Vagina (tissue), 2 donors: ENCODE measurements around the gene TPD52L2. TPM values are rescaled to one million over a fixed set of nuclear protein-coding genes. Genes with fewer than 3 reads are reported as not detected.
A peak's percentile ranks its signal among the peaks of the same experiment; 100 is the strongest.
"Not testable (repeated sequence)": the region's sequence is repeated elsewhere in the genome, so short reads cannot be mapped to it uniquely, and the experiment has no call there.

Experiments used
- DNase-seq, 2 donors: peaks; one replicate each; pipeline ENCODE4 v3.0.0-alpha.2; 2017; ENCODE audit errors: extremely low spot score in 2 of 2
- H3K27ac ChIP-seq: fragments of 200-600 bp; sonication (generic); one replicate; pipeline ENCODE4 v1.5.1; 2019
- H3K27me3 ChIP-seq: fragments of 200-600 bp; sonication (generic); one replicate; pipeline ENCODE4 v1.5.1; 2019
- H3K36me3 ChIP-seq, 2 donors: fragments of 200-600 bp; sonication (generic); one replicate each; pipeline ENCODE4 v1.5.1; 2017 to 2019
- H3K4me1 ChIP-seq: fragments of 200-600 bp; sonication (generic); one replicate; pipeline ENCODE4 v1.5.1; 2019
- H3K4me3 ChIP-seq, 2 donors: fragments of 200-600 bp; sonication (generic); 1 replicate in 1 of 2; 2 replicates in 1 of 2; pipeline ENCODE4 v1.5.1; 2016 to 2019
- H3K9me3 ChIP-seq: fragments of 200-600 bp; sonication (generic); one replicate; pipeline ENCODE4 v1.5.1; 2019
- CTCF ChIP-seq, 3 experiments: fragments of 450-650 bp in 2 of 3; fragments of 200-600 bp in 1 of 3; sonication (generic) in 1 of 3; IDR thresholded peaks; one replicate each; pipeline ENCODE4 v1.5.1; 2017 to 2019; ENCODE audit warnings: antibody characterized with exemption in 3 of 3, mild to moderate bottlenecking in 2 of 3, moderate library complexity in 2 of 3
- POLR2A ChIP-seq, 2 donors: fragments of 450-650 bp; IDR thresholded peaks; one replicate each; pipeline ENCODE4 v1.6.1; 2017; ENCODE audit warnings: antibody characterized with exemption in 2 of 2, mild to moderate bottlenecking in 2 of 2, moderate library complexity in 2 of 2
- POLR2AphosphoS5 ChIP-seq, 2 donors: sonication (generic); formaldehyde crosslinking; IDR thresholded peaks; one replicate each; pipeline ENCODE4 v1.9.0; 2017; ENCODE audit warnings: antibody characterized with exemption in 2 of 2, mild to moderate bottlenecking in 2 of 2, low read depth in 1 of 2; ENCODE audit not compliant: insufficient read depth in 1 of 2
- intact Hi-C: fragments of 100-400 bp; cut with DNase I; formaldehyde crosslinking; loops from one replicate; pipeline ENCODE4 v1.15.1; 2023
- total RNA-seq: library from RNA; depleted of rRNA; stranded (reverse); fragments of >200 nt; gene quantifications from one replicate; pipeline ENCODE4 v1.2.3, GENCODE V29; 2016

TPD52L2 gene
- total RNA-seq, 1 donor from 2014 or later, result 90.1 TPM

GRCh38 chr20:63864545-63864977, 509 bp upstream of the TPD52L2 start:
- Histone ChIP-seq H3K4me3 (peak overlapping the region; percentile 53 to 94), H3K9me3 (no peaks in the 10 kb centered on the region), H3K4me1 (peaks cover 35% of the 10 kb centered on the region), H3K27ac (peak overlapping the region; percentile 93), H3K27me3 (no peaks in the 10 kb centered on the region), H3K36me3 (peaks cover 0 to 17% of the 10 kb centered on the region in 2 donors)
- DNase-seq, result no peak
- intact Hi-C loops, result no loop called here
- TF ChIP-seq POLR2A (IDR thresholded peaks at IDR 0.05) (no peak), CTCF (IDR thresholded peaks at IDR 0.05) (no peak), POLR2AphosphoS5 (IDR thresholded peaks at IDR 0.05; ENCODE audit: insufficient read depth in 1 of 2, low read depth in 1 of 2) (no peak)

GRCh38 chr20:63867042-63867441, 2.0 kb downstream of the TPD52L2 start:
- not testable (repeated sequence) for DNase-seq, H3K27me3 ChIP-seq, H3K9me3 ChIP-seq, H3K27ac ChIP-seq, H3K4me3 ChIP-seq
- Histone ChIP-seq H3K36me3 (peaks cover 0 to 36% of the 10 kb centered on the region in 2 donors), H3K4me1 (peaks cover 35% of the 10 kb centered on the region)
- intact Hi-C loops, result loop anchor here (5.0 kb wide), 1 partner anchor 90 kb away; no protein-coding TSS in a partner anchor

GRCh38 chr20:63868264-63868663, 3.2 kb downstream of the TPD52L2 start:
- Histone ChIP-seq H3K27ac (no peak overlapping the region), H3K36me3 (peaks cover 0 to 41% of the 10 kb centered on the region in 2 donors), H3K4me3 (no peak overlapping the region), H3K9me3 (no peaks in the 10 kb centered on the region), H3K4me1 (peaks cover 46% of the 10 kb centered on the region), H3K27me3 (no peaks in the 10 kb centered on the region)
- TF ChIP-seq POLR2AphosphoS5 (IDR thresholded peaks at IDR 0.05; ENCODE audit: insufficient read depth in 1 of 2, low read depth in 1 of 2), result no peak
- TF ChIP-seq POLR2A (IDR thresholded peaks at IDR 0.05), result no peak
- no peak for TF ChIP-seq CTCF (IDR thresholded peaks at IDR 0.05)
- no peak for DNase-seq
- intact Hi-C loops, result loop anchor here (5.0 kb wide), 1 partner anchor 91 kb away; no protein-coding TSS in a partner anchor

- peaks cover 0 to 78% of the 10 kb centered on the region in 2 donors for H3K36me3 ChIP-seq
- H3K9me3 ChIP-seq, result no peaks in the 10 kb centered on the region
- no peaks in the 10 kb centered on the region for H3K27me3 ChIP-seq
- DNase-seq, result no peak
- peaks cover 18% of the 10 kb centered on the region for H3K4me1 ChIP-seq
- no peak overlapping the region for H3K4me3 ChIP-seq
- intact Hi-C loops, result no loop called here
- TF ChIP-seq POLR2A (IDR thresholded peaks at IDR 0.05) (no peak), POLR2AphosphoS5 (IDR thresholded peaks at IDR 0.05; ENCODE audit: insufficient read depth in 1 of 2, low read depth in 1 of 2) (peak; percentile 62 to 87), CTCF (IDR thresholded peaks at IDR 0.05) (no peak)
- H3K27ac ChIP-seq, result no peak overlapping the region
Observed at GRCh38 chr20:63873477-63873971, 8.5 kb downstream of the TPD52L2 start.

GRCh38 chr20:63874241-63874640, 9.2 kb downstream of the TPD52L2 start:
- H3K4me1 ChIP-seq, result peaks cover 18% of the 10 kb centered on the region
- intact Hi-C loops, H3K9me3 ChIP-seq, H3K4me3 ChIP-seq, DNase-seq, H3K27ac ChIP-seq, H3K27me3 ChIP-seq: not testable (repeated sequence)
- peaks cover 0 to 72% of the 10 kb centered on the region in 2 donors for H3K36me3 ChIP-seq

GRCh38 chr20:63876489-63877036, 11.5 kb downstream of the TPD52L2 start:
- peaks cover 18% of the 10 kb centered on the region for H3K4me1 ChIP-seq
- H3K36me3 ChIP-seq, result peaks cover 0 to 51% of the 10 kb centered on the region in 2 donors
- no peak overlapping the region for H3K27ac ChIP-seq
- DNase-seq, result no peak
- intact Hi-C loops, result no loop called here
- H3K4me3 ChIP-seq, result no peak overlapping the region
- TF ChIP-seq POLR2AphosphoS5 (IDR thresholded peaks at IDR 0.05; ENCODE audit: insufficient read depth in 1 of 2, low read depth in 1 of 2) (no peak), CTCF (IDR thresholded peaks at IDR 0.05) (no peak), POLR2A (IDR thresholded peaks at IDR 0.05) (no peak)
- no peaks in the 10 kb centered on the region for H3K9me3 ChIP-seq
- H3K27me3 ChIP-seq, result no peaks in the 10 kb centered on the region
